Cortex of kidney (tissue), 1 donor: ENCODE results near the gene KCNMA1.

ENCODE experiments used
- DNase-seq: peaks from one replicate; lab custom pipeline; 2025; lab: John Stamatoyannopoulos, UW

The KCNMA1 gene

GRCh38 chr10:76887223-76888010 is 750.2 kb downstream of the KCNMA1 start:
- DNase-seq: no peak

- DNase-seq: no peak
These were observed 751.8 kb downstream of the KCNMA1 start for GRCh38 chr10:76885816-76886215.

GRCh38 chr10:76884673-76885275 is 752.8 kb downstream of the KCNMA1 start:
- no peak for DNase-seq

- DNase-seq: no peak
These were observed 754.0 kb downstream of the KCNMA1 start for GRCh38 chr10:76883596-76883995.

GRCh38 chr10:76882796-76883195 is 754.8 kb downstream of the KCNMA1 start:
- no peak for DNase-seq

- no peak for DNase-seq
These were observed 755.4 kb downstream of the KCNMA1 start for GRCh38 chr10:76882245-76882644.

- DNase-seq: no peak
These were observed 756.0 kb downstream of the KCNMA1 start for GRCh38 chr10:76881477-76882220.

- no peak for DNase-seq
These were observed 756.7 kb downstream of the KCNMA1 start for GRCh38 chr10:76880931-76881330.

- DNase-seq: no peak
These were observed 758.3 kb downstream of the KCNMA1 start for GRCh38 chr10:76879116-76879913.

GRCh38 chr10:76878514-76878913 is 759.1 kb downstream of the KCNMA1 start:
- no peak for DNase-seq

- DNase-seq: no peak
These were observed 762.7 kb downstream of the KCNMA1 start for GRCh38 chr10:76874896-76875295.

GRCh38 chr10:76874176-76874575 is 763.4 kb downstream of the KCNMA1 start:
- DNase-seq: no peak

- no peak for DNase-seq
These were observed 765.8 kb downstream of the KCNMA1 start for GRCh38 chr10:76871697-76872295.

- DNase-seq: no peak
These were observed 767.7 kb downstream of the KCNMA1 start for GRCh38 chr10:76869931-76870330.

GRCh38 chr10:76868098-76868977 is 769.3 kb downstream of the KCNMA1 start:
- DNase-seq: no peak

GRCh38 chr10:76866841-76867586 is 770.6 kb downstream of the KCNMA1 start:
- DNase-seq: no peak

- no peak for DNase-seq
These were observed 772.7 kb downstream of the KCNMA1 start for GRCh38 chr10:76864922-76865321.

GRCh38 chr10:76858721-76859120 is 778.9 kb downstream of the KCNMA1 start:
- DNase-seq: no peak

- no peak for DNase-seq
These were observed 796.8 kb downstream of the KCNMA1 start for GRCh38 chr10:76840802-76841201.

- DNase-seq: no peak
These were observed 798.3 kb downstream of the KCNMA1 start for GRCh38 chr10:76839276-76839675.
